Psoas muscle (tissue), 8 donors: ENCODE data around the gene RPS6KB2. TPM values are rescaled to one million over a fixed set of nuclear protein-coding genes. Genes with fewer than 3 reads are reported as not detected.

ENCODE experiments used
- ATAC-seq, 4 donors: fragments of 200-7000 bp; cut with Tn5 transposase; one replicate each; pipeline ENCODE4 v1.9.1; 2020; ENCODE audit warnings: moderate library complexity in 3 of 4, mild to moderate bottlenecking in 2 of 4
- DNase-seq, 2 donors: peaks; one replicate each; pipeline ENCODE4 v3.0.0-alpha.2; 2020
- H3K27ac ChIP-seq: fragments of 200-600 bp; one replicate; pipeline ENCODE4 v1.8.0; 2022
- H3K27me3 ChIP-seq, 3 donors: fragments of 200-600 bp in 1 of 3; one replicate each; pipeline versions ENCODE4 v1.6.1 to v1.8.0; 2013 to 2022; ENCODE audit warnings: low read length in 2 of 3, mild to moderate bottlenecking in 2 of 3, moderate library complexity in 1 of 3; ENCODE audit not compliant: insufficient read depth in 3 of 3
- H3K36me3 ChIP-seq, 2 donors: fragments of 200-600 bp in 1 of 2; one replicate each; pipeline versions ENCODE4 v1.6.1 to v1.8.0; 2013 to 2022; ENCODE audit warnings: low read depth in 1 of 2, mild to moderate bottlenecking in 1 of 2, moderate library complexity in 1 of 2; ENCODE audit not compliant: insufficient read depth in 1 of 2
- H3K4me1 ChIP-seq: fragments of 200-600 bp; one replicate; pipeline ENCODE4 v1.8.0; 2022
- H3K4me3 ChIP-seq: fragments of 200-600 bp; one replicate; pipeline ENCODE4 v1.8.0; 2022; ENCODE audit warnings: mild to moderate bottlenecking
- H3K9me3 ChIP-seq: fragments of 200-600 bp; one replicate; pipeline ENCODE4 v1.8.0; 2022
- CTCF ChIP-seq: fragments of 200-600 bp; IDR thresholded peaks from one replicate; pipeline ENCODE4 v1.8.0; 2022; ENCODE audit warnings: antibody characterized with exemption
- WGBS, 3 donors: extraction: QIAGEN DNeasy Blood & Tissue Kit; methylation state at CpG; one replicate each; pipeline versions ENCODE4 v1.1.6 to v1.1.7; 2013; 5-methylcytosine and 5-hydroxymethylcytosine counted together
- intact Hi-C, 2 donors: fragments of 100-400 bp; cut with DNase I; formaldehyde crosslinking; loops; one replicate each; pipeline versions ENCODE4 v1.11.0 to v1.14.2; 2022
- polyA plus RNA-seq, 3 donors: library from polyadenylated mRNA; stranded (reverse); fragments of 200-250 nt; gene quantifications; one replicate each; pipeline ENCODE4 v1.2.3, GENCODE V29; 2013
- total RNA-seq, 4 donors: library from RNA; stranded (reverse); fragmentation: NEBNext Ultra II Directional in 2 of 4; extraction: Animal tissue kit (Norgen Biotek cat#: 25700) in 2 of 4; gene quantifications; one replicate each; pipeline versions ENCODE4 v1.2.1 to v1.2.4, GENCODE V29; 2021 to 2023
- donor health status: healthy with polysubstance abuse.
- donor health status: DM: no; HTN: no; CAD: no; lungs with moderate emphysema.
- donor health status: Bipolar disorder and iron deficiency.
- donor health status: healthy.
- donor health status: DM: yes; HTN: yes; CAD: no.
- donor health status: DM: no; HTN: no; CAD: no.
- donor health status: DM: no; HTN: no; CAD: no.
- donor health status: DM: yes; HTN: yes; CAD: no.

The RPS6KB2 gene
- total and polyA plus RNA-seq, 7 donors: 23.1 to 64.6 (median 27.2) TPM

DNA sequence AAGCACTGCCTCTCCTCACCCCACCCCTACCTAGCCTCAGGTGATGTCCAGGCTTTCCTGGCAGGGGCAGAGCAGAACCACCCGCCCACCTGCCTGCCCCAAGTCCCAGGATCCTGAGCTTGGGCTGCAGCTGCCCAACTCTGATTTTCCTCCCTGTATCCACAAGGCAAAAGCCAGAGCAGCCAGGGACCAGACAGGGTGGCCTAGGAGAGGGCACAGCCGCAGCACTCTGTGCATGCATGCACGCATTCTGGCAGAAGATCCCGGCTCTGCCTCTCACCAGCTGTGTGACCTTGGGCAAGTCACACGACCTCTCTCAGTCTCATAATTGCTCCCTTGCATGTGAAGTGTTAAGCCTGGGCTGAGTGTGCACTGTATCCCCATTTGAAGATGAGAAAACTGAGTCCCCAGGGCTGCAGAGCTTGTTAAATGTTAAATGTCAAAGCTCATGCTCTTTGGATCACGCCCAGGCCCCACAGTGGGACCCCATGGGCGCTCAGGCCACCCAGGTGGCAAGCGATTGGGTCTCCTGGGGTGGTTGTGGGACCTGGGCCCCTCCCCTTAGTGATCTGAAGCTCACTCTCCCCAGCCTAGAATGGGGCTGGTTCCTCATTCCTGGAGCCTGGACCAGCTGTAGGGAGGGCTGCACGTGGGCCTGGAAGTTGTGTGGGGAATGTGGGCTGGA is 15.7 kb upstream of the RPS6KB2 start:
- no peaks in the 10 kb centered on the region for H3K9me3 ChIP-seq
- H3K27me3 ChIP-seq: peaks cover 0 to 32% (median 11%) of the 10 kb centered on the region in 3 donors
- no peak overlapping the region for H3K27ac ChIP-seq
- H3K4me1 ChIP-seq: peaks cover 19% of the 10 kb centered on the region
- no peaks in the 10 kb centered on the region for H3K36me3 ChIP-seq
- intact Hi-C loops: no loop called here
- no peak for DNase-seq
- no peak overlapping the region for H3K4me3 ChIP-seq
- WGBS, 3 donors: 64 to 70% (median 66%) methylated on average over 9 of the region's 9 CpGs
- no peak for ATAC-seq
- TF ChIP-seq CTCF: no peak

- Histone ChIP-seq H3K9me3 (no peaks in the 10 kb centered on the region), H3K27me3 (peaks cover 0 to 26% (median 11%) of the 10 kb centered on the region in 3 donors), H3K36me3 (no peaks in the 10 kb centered on the region), H3K4me1 (peaks cover 26% of the 10 kb centered on the region), H3K4me3 (no peak overlapping the region), H3K27ac (no peak overlapping the region)
- DNase-seq (no peak), ATAC-seq (no peak)
- intact Hi-C loops: no loop called here
- WGBS, 3 donors: 63 to 67% (median 66%) methylated on average over 2 of the region's 2 CpGs
- no peak for TF ChIP-seq CTCF
Observed at GRCh38 chr11:67413266-67413849, 14.9 kb upstream of the RPS6KB2 start.

DNA sequence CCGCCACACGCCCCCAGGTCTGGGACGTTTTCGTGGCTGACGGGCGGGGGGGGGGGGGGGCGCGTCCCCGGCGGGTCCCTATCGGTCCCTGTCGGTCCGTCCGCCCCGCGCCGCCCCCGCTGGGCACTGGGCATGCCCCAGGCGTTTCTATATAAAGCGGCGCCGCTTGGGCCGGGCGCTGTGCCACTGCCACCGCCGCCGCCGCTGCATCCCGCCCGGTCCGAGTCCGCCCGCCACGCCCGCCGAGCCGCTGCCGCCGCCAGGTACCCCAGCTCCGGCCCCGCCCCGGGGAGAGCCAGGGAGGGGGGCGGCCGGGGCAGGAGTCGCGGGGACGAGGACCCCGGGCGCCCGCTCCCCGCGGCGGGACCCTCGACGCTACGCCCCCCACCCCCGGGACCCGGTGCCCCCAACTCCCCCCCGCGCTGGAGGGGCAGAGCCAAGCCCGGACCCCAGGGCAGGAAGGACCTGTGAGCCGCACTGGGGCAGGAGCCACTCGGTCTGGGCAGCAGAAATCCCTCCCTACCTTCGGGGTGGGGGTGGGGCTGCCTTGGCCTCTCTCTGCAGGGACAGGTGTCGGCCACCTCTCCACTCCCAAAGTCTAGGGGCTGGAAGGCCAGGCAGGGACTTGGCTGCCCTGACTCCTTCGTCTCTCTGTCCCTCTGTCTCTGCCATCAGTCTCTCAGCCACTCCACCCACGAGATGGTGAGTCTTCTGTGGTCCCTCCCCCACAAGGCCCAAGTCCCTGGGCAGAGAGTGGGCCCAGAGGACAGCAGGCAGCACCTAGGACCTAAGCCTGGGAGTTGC is 12.6 kb upstream of the RPS6KB2 start, which contains the start of gene CARNS1:
CARNS1 (plus strand) TSS at position 178 of the 804 bp plus-strand sequence; CDS start at position 700, 522 bp downstream.
- Histone ChIP-seq H3K27ac (peak within 1 kb of the TSS; percentile 95), H3K9me3 (no peaks in the 10 kb centered on the region), H3K4me3 (peak within 1 kb of the TSS; percentile 66), H3K4me1 (peaks cover 47% of the 10 kb centered on the region), H3K36me3 (no peaks in the 10 kb centered on the region), H3K27me3 (peaks cover 0 to 3% (median 2%) of the 10 kb centered on the region in 3 donors)
- intact Hi-C loops: no loop called here
- ATAC-seq (peak in 2 of 4 donors; percentile 22 to 35), DNase-seq (no peak)
- TF ChIP-seq CTCF: no peak
- 3 to 4% (median 4%) methylated on average over 19 to 67 of the region's 67 CpGs for WGBS, 3 donors

- H3K27me3 ChIP-seq: peaks cover 0 to 2% (median 0%) of the 10 kb centered on the region in 3 donors
- peak overlapping the region; percentile 95 for H3K27ac ChIP-seq
- H3K9me3 ChIP-seq: no peaks in the 10 kb centered on the region
- H3K4me1 ChIP-seq: peaks cover 47% of the 10 kb centered on the region
- H3K36me3 ChIP-seq: no peaks in the 10 kb centered on the region
- intact Hi-C loops: no loop called here
- DNase-seq: no peak
- no peak for ATAC-seq
- peak overlapping the region; percentile 66 for H3K4me3 ChIP-seq
- WGBS, 3 donors: 26 to 38% (median 35%) methylated on average over 21 of the region's 21 CpGs
- no peak for TF ChIP-seq CTCF
Observed at GRCh38 chr11:67416416-67417335, 11.6 kb upstream of the RPS6KB2 start.
